IPS-18a (cell line): ENCODE measurements around the gene POLDIP3.

Source experiments
- H3K27ac ChIP-seq: one replicate; pipeline ENCODE4 v1.5.1; 2013; ENCODE audit warnings: low read length
- H3K27me3 ChIP-seq: one replicate; pipeline ENCODE4 v1.6.1; 2013; ENCODE audit warnings: mild to moderate bottlenecking, low read length; ENCODE audit not compliant: control insufficient read depth, insufficient read depth
- H3K36me3 ChIP-seq: one replicate; pipeline ENCODE4 v1.6.1; 2013; ENCODE audit warnings: low read depth, low read length; ENCODE audit not compliant: control insufficient read depth
- H3K4me1 ChIP-seq: one replicate; pipeline ENCODE4 v1.6.1; 2013; ENCODE audit warnings: low read depth, low read length; ENCODE audit not compliant: control insufficient read depth
- H3K4me3 ChIP-seq: one replicate; pipeline ENCODE4 v1.5.1; 2013; ENCODE audit warnings: low read length
- H3K9ac ChIP-seq: one replicate; pipeline ENCODE4 v1.6.1; 2013; ENCODE audit warnings: mild to moderate bottlenecking, low read length, moderate library complexity
- H3K9me3 ChIP-seq: one replicate; pipeline ENCODE4 v1.6.1; 2013; ENCODE audit warnings: low read depth, low read length; ENCODE audit not compliant: control insufficient read depth

Gene POLDIP3

GRCh38 chr22:42646569-42647525, 32.2 kb upstream of the POLDIP3 start:
- Histone ChIP-seq H3K27me3 (no peaks in the 10 kb centered on the region), H3K9ac (no peak overlapping the region), H3K36me3 (no peaks in the 10 kb centered on the region), H3K4me1 (peaks cover 7% of the 10 kb centered on the region), H3K4me3 (no peak overlapping the region), H3K9me3 (no peaks in the 10 kb centered on the region), H3K27ac (no peak overlapping the region)

DNA sequence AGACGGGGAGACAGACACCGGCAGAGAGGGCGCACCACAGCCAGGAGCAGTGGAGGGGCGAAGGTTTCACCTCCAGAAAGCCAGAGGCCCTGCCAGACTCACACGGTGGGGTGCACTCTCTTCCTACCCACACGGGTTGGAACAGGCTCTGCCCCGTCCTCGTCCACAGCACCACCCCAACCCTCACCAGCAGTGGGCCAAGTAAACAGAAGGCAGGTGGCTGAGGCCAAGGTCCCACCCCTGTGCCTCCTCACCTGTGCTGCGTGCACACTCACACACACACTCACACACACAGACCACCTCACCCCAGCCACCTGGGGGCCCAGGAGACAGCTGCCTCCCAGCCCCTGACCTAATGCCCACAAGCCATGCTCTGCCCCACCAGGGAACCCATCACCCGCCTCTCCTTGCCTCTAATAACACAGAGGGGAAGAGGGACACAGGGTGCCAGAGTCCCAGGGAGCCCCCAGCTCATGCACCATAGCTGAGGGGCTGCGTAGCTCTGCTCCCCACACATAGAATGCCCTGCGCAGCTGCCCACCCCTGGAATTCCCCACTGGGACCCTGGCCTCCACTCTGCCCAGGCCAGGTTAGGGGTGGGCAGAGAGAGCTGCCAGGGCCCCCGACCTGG, 31.4 kb upstream of the POLDIP3 start:
- no peak overlapping the region for H3K9ac ChIP-seq

GRCh38 chr22:42645341-42645937, 30.8 kb upstream of the POLDIP3 start:
- Histone ChIP-seq H3K4me3 (no peak overlapping the region), H3K9ac (no peak overlapping the region), H3K27ac (no peak overlapping the region), H3K9me3 (no peaks in the 10 kb centered on the region), H3K4me1 (peaks cover 7% of the 10 kb centered on the region), H3K36me3 (no peaks in the 10 kb centered on the region), H3K27me3 (no peaks in the 10 kb centered on the region)

More for the DNA sequence above, 31.4 kb upstream of the POLDIP3 start:
- Histone ChIP-seq H3K36me3 (no peaks in the 10 kb centered on the region), H3K4me1 (peaks cover 7% of the 10 kb centered on the region), H3K4me3 (no peak overlapping the region), H3K27ac (no peak overlapping the region), H3K27me3 (no peaks in the 10 kb centered on the region), H3K9me3 (no peaks in the 10 kb centered on the region)

DNA sequence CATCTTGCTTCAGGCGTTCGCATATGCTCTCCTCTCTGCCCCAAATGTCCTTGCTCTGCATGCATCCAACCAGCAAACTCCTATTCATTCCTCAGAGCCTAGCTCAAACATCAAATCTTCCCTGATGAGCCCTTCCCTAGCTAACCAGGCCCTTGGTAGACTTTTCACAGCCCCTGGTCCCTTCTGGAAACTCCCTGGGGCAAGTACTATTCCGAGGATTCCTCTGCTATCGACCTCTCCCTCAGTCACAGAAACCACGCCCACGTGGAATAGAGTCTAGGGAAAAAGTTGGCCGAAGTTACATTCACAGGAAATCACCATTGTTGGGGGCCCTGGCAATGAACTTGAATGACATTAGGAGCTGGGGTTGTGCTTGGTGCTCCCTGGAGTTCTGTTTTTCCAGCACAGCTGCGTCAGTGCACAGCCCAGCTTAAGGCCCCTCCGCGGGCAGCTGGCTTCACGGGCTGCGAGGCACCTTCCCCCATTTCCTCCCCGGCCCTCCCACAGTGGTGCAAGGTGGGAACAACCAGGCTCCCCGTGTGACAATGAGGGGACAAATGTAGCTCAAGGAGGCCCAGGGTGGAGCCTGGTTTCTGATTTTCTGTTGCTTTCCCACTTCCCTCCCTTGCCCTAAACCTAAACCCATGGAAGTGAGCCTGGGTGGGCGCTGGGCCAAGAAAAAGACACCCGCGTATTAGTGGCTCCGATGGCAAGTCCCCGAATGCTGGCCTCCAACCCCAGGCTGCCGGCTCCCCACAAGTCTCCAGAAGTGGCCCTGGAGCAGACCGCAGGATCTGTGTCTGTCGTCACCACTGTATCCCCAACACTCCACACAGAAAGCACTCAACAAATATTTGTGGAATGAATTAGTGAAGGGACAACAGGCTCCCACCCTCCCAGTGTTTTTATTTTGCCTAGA, 30.0 kb upstream of the POLDIP3 start:
- no peaks in the 10 kb centered on the region for H3K9me3 ChIP-seq
- no peak overlapping the region for H3K4me3 ChIP-seq
- H3K4me1 ChIP-seq, result peaks cover 7% of the 10 kb centered on the region
- H3K9ac ChIP-seq, result no peak overlapping the region
- no peaks in the 10 kb centered on the region for H3K27me3 ChIP-seq
- no peak overlapping the region for H3K27ac ChIP-seq
- H3K36me3 ChIP-seq, result no peaks in the 10 kb centered on the region

DNA sequence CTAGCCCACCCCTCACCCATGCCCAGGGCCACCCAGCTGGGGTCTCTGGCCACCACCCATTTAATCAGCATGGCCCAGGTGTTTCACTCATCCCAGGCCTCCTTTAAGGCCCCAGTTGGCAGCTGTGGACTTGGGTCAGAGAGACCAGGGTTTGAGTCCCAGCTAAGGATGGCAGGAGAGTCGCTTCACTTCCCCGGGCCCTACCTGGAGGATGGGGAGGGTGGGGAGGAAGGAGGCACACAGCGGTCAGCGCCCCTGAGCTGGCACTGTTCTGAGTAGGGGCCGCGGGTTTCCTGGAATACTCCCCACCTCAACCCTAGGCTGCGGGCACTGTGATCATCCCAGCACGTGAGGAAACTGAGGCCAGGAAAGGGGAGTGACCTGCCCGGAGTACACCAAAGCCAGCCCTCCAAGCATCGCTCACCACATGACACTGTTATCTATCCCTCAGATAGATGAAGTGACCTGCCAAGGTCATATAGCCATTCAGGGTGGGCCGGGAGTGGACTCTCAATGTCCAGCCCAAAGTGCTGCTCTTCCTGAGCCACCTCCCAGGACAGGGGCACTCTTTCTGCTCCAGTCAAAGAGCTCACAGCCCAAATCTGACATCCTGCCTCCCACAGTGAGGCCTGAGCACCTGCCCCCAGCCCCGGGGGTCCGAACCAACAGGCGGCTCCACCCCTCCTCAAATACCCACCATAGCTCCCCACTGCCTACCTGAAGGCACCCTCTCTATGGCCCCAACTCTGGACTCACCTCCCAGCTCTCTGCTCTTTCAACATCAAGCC, 29.1 kb upstream of the POLDIP3 start:
- no peaks in the 10 kb centered on the region for H3K36me3 ChIP-seq
- no peak overlapping the region for H3K27ac ChIP-seq
- no peak overlapping the region for H3K4me3 ChIP-seq
- H3K9me3 ChIP-seq, result no peaks in the 10 kb centered on the region
- H3K4me1 ChIP-seq, result peaks cover 7% of the 10 kb centered on the region
- no peak overlapping the region for H3K9ac ChIP-seq
- H3K27me3 ChIP-seq, result no peaks in the 10 kb centered on the region

GRCh38 chr22:42642806-42643633, 28.3 kb upstream of the POLDIP3 start:
- H3K27me3 ChIP-seq, result no peaks in the 10 kb centered on the region
- no peak overlapping the region for H3K4me3 ChIP-seq
- no peak overlapping the region for H3K9ac ChIP-seq
- H3K9me3 ChIP-seq, result no peaks in the 10 kb centered on the region
- H3K27ac ChIP-seq, result no peak overlapping the region
- no peaks in the 10 kb centered on the region for H3K36me3 ChIP-seq
- H3K4me1 ChIP-seq, result peaks cover 3% of the 10 kb centered on the region

DNA sequence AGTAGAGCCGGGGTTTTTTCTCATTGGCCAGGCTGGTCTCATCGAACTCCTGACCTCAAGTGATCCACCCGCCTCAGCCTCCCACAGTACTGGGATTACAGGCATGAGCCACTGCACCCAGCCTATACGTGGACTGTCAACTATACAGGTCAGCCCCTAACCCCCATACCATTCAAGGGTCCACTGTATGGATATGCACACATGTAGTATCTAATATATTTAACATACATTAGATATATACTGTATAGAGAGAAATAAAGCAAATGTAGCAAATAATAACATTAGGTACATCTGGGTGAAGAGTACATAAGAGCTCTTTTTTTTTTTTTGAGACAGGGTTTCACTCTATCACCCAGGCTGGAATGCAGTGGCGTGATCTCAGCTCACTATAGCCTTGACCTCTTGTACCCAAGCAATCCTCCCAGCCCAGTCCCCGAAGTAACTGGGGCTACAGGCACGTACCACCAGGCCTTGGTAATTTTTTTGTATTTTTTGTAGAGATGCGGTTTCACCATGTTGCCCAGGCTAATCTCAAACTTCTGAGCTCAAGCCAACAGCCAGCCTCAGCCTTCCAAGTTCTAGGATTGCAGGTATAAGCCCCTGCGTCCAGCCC, 27.2 kb upstream of the POLDIP3 start:
- no peak overlapping the region for H3K4me3 ChIP-seq

GRCh38 chr22:42639541-42640241, 25.0 kb upstream of the POLDIP3 start:
- Histone ChIP-seq H3K9me3 (no peaks in the 10 kb centered on the region), H3K4me1 (peaks cover 3% of the 10 kb centered on the region), H3K27ac (no peak overlapping the region), H3K27me3 (no peaks in the 10 kb centered on the region), H3K9ac (no peak overlapping the region), H3K36me3 (peaks cover 10% of the 10 kb centered on the region), H3K4me3 (no peak overlapping the region)

More for the DNA sequence above, 27.2 kb upstream of the POLDIP3 start:
- Histone ChIP-seq H3K27me3 (no peaks in the 10 kb centered on the region), H3K36me3 (no peaks in the 10 kb centered on the region), H3K9me3 (no peaks in the 10 kb centered on the region), H3K4me1 (peaks cover 3% of the 10 kb centered on the region), H3K27ac (no peak overlapping the region), H3K9ac (no peak overlapping the region)

DNA sequence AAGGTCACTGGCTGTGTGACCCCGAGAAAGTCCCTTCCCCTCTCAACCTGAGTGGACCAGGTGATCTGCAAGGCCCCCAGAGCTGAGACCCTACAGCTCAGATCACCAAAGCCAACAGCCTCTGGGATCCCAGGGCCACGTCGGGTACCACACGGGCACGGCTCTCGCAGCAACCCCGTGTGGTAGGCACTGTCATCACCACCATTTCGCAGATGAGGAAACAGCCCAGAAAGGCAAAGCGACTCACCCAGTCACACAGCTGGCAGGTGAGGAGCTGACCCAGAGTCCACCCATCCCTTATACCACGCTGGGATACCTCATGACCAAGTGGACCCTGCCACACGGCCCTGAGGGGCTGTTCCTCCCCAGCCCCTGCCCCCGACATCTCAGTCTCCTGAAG, 22.9 kb upstream of the POLDIP3 start:
- Histone ChIP-seq H3K36me3 (peaks cover 15% of the 10 kb centered on the region), H3K4me3 (no peak overlapping the region), H3K27me3 (no peaks in the 10 kb centered on the region), H3K9ac (no peak overlapping the region), H3K4me1 (no peaks in the 10 kb centered on the region), H3K27ac (no peak overlapping the region), H3K9me3 (no peaks in the 10 kb centered on the region)
